HL-60 (cell line): Measurements from ENCODE around the gene YIF1B.

Experiments
- DNase-seq, 2 experiments: peaks; one replicate each; pipeline ENCODE4 v3.0.0-alpha.2; 2010 to 2020; ENCODE audit warnings: low read depth in 1 of 2, low spot score in 1 of 2
- H3K27ac ChIP-seq: fragments of 250-450 bp; sonication (Bioruptor Pico); replicated peaks from 2 replicates; pipeline ENCODE4 v1.5.1; 2020; ENCODE audit warnings: mild to moderate bottlenecking, moderate library complexity
- H3K27me3 ChIP-seq: fragments of 250-450 bp; sonication (Bioruptor Pico); 2 replicates; pipeline ENCODE4 v1.5.1; 2021; ENCODE audit warnings: mild to moderate bottlenecking, moderate library complexity; ENCODE audit not compliant: insufficient read depth, poor library complexity, severe bottlenecking
- H3K4me3 ChIP-seq: replicated peaks from 2 replicates; pipeline ENCODE4 v1.5.1; 2011; ENCODE audit warnings: mild to moderate bottlenecking, control low read depth, low read length; ENCODE audit not compliant: insufficient read depth
- GABPA ChIP-seq: IDR thresholded peaks from 2 replicates; pipeline ENCODE4 v1.6.1; 2012; ENCODE audit warnings: low read depth
- POLR2AphosphoS5 ChIP-seq: IDR thresholded peaks from 2 replicates; pipeline ENCODE4 v1.6.1; 2012; ENCODE audit warnings: low read depth
- SPI1 ChIP-seq: IDR thresholded peaks from 2 replicates; pipeline ENCODE4 v1.6.1; 2012; ENCODE audit warnings: low read depth, mild to moderate bottlenecking, borderline replicate concordance
- TF ChIP-seq, protein P1 (sequence below): IDR thresholded peaks from one replicate; pipeline ENCODE4 v1.5.1; 2011; ENCODE audit warnings: low read length, control low read depth, inconsistent platforms; ENCODE audit not compliant: insufficient read depth
- TF ChIP-seq, protein P2 (sequence below): IDR thresholded peaks from 2 replicates; pipeline ENCODE4 v1.6.1; 2012; ENCODE audit warnings: low read depth; ENCODE audit not compliant: insufficient replicate concordance

YIF1B gene

DNA sequence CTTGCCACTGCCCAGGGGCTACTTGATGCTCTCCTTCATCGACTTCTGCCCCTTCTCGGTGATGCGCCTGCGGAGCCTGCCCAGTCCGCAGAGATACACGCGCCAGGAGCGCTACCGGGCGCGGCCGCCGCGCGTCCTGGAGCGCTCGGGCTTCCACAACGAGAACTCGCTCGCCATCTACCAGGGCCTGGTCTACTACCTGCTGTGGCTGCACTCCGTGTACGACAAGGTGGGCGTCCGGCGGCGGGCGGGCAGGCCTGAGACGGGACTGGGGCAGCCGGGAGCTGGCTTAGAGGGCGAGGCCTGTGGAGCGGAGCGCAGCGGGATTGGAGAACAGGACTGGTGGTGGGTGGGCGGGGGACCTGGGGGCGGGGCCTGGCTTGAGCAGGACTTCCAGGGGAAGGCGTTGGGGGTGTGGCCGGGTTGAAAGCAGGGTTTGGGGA, 45.9 kb upstream of the YIF1B start:
- H3K4me3 ChIP-seq, result peak overlapping the region; percentile 55
- H3K27me3 ChIP-seq, result peaks cover 29% of the 10 kb centered on the region
- TF ChIP-seq, protein P1, sequence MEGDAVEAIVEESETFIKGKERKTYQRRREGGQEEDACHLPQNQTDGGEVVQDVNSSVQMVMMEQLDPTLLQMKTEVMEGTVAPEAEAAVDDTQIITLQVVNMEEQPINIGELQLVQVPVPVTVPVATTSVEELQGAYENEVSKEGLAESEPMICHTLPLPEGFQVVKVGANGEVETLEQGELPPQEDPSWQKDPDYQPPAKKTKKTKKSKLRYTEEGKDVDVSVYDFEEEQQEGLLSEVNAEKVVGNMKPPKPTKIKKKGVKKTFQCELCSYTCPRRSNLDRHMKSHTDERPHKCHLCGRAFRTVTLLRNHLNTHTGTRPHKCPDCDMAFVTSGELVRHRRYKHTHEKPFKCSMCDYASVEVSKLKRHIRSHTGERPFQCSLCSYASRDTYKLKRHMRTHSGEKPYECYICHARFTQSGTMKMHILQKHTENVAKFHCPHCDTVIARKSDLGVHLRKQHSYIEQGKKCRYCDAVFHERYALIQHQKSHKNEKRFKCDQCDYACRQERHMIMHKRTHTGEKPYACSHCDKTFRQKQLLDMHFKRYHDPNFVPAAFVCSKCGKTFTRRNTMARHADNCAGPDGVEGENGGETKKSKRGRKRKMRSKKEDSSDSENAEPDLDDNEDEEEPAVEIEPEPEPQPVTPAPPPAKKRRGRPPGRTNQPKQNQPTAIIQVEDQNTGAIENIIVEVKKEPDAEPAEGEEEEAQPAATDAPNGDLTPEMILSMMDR, result no peak
- TF ChIP-seq POLR2AphosphoS5 (no peak), SPI1 (no peak)
- H3K27ac ChIP-seq, result no peak overlapping the region
- peak in 1 of 2 experiments; percentile 42 for DNase-seq

DNA sequence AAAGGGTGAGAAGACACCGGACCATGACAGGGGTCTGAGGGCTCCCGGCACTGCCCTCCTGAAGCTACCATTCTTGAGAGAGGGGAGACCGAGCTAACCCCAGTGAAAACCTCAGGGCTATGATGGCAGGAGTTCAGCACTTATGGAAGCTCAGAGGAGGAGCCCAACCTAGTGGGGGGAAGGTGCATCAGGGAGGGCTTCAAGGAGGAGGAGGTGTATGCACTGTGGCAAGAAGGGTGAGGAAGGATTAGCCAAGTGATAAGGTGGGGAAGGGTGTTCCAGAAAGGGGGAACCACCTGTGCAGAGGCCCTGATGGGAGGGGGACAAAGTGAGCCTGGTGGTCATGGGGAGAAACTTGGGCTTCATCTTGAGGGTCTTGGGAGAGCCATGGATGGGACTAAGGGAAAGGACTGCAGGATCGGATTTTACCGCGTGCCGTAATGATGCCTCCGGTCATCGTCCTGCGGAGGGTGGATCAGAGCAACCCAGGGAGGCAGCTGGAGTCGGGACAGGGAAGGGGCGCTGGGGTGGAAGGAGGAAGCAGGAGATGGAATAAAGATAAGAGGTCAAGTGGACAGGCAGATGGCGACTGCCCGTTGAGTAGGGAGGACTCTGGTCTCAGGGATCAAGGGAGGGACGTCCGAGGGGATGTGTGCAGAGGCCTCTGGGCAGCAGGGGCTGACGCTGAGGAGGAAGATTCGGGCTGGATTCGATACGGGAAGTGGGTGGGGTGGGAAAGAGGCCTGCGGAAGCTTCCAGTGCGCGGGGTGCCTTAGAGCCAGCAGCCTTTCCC, 45.3 kb upstream of the YIF1B start:
- no peak for DNase-seq
- peaks cover 29% of the 10 kb centered on the region for H3K27me3 ChIP-seq
- TF ChIP-seq SPI1 (no peak), POLR2AphosphoS5 (no peak)
- TF ChIP-seq, protein P2, sequence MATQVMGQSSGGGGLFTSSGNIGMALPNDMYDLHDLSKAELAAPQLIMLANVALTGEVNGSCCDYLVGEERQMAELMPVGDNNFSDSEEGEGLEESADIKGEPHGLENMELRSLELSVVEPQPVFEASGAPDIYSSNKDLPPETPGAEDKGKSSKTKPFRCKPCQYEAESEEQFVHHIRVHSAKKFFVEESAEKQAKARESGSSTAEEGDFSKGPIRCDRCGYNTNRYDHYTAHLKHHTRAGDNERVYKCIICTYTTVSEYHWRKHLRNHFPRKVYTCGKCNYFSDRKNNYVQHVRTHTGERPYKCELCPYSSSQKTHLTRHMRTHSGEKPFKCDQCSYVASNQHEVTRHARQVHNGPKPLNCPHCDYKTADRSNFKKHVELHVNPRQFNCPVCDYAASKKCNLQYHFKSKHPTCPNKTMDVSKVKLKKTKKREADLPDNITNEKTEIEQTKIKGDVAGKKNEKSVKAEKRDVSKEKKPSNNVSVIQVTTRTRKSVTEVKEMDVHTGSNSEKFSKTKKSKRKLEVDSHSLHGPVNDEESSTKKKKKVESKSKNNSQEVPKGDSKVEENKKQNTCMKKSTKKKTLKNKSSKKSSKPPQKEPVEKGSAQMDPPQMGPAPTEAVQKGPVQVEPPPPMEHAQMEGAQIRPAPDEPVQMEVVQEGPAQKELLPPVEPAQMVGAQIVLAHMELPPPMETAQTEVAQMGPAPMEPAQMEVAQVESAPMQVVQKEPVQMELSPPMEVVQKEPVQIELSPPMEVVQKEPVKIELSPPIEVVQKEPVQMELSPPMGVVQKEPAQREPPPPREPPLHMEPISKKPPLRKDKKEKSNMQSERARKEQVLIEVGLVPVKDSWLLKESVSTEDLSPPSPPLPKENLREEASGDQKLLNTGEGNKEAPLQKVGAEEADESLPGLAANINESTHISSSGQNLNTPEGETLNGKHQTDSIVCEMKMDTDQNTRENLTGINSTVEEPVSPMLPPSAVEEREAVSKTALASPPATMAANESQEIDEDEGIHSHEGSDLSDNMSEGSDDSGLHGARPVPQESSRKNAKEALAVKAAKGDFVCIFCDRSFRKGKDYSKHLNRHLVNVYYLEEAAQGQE, result no peak
- TF ChIP-seq, protein P1, result no peak
- no peak overlapping the region for H3K27ac ChIP-seq
- peak overlapping the region; percentile 55 for H3K4me3 ChIP-seq

DNA sequence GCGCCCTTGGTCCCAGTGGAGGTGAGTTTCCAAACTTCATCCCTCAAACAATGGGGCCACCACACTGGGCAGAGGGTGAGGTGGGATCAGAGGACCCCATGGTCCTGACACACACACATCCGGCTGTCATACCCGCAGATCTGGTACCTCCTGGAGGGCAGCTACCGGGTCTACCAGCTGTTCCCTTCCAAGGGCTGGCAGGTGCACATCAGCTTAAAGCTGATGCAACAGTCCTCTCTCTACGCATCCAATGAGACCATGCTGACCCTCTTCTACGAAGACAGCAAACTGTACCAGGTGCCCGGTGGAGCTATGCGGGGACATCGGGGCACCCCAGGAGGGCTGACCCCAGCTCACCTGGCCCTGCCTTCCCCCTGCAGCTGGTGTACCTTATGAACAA, 44.6 kb upstream of the YIF1B start:
- DNase-seq, result no peak
- Histone ChIP-seq H3K27ac (no peak overlapping the region), H3K4me3 (no peak overlapping the region), H3K27me3 (peaks cover 29% of the 10 kb centered on the region)
- no peak for TF ChIP-seq POLR2AphosphoS5
- TF ChIP-seq, protein P2, result no peak
- no peak for TF ChIP-seq SPI1
- TF ChIP-seq GABPA, result no peak
- TF ChIP-seq, protein P1, result no peak
